HG03521 (cell line): ENCODE measurements around the gene MGA.
A peak's percentile ranks its signal among the peaks of the same experiment; 100 is the strongest.

Experiments
- ATAC-seq: cut with Tn5 transposase; IDR thresholded peaks from one replicate; pipeline ENCODE4 v1.9.1; 2021; ENCODE audit warnings: mild to moderate bottlenecking, moderate library complexity; ENCODE audit not compliant: unreplicated experiment

MGA gene

DNA sequence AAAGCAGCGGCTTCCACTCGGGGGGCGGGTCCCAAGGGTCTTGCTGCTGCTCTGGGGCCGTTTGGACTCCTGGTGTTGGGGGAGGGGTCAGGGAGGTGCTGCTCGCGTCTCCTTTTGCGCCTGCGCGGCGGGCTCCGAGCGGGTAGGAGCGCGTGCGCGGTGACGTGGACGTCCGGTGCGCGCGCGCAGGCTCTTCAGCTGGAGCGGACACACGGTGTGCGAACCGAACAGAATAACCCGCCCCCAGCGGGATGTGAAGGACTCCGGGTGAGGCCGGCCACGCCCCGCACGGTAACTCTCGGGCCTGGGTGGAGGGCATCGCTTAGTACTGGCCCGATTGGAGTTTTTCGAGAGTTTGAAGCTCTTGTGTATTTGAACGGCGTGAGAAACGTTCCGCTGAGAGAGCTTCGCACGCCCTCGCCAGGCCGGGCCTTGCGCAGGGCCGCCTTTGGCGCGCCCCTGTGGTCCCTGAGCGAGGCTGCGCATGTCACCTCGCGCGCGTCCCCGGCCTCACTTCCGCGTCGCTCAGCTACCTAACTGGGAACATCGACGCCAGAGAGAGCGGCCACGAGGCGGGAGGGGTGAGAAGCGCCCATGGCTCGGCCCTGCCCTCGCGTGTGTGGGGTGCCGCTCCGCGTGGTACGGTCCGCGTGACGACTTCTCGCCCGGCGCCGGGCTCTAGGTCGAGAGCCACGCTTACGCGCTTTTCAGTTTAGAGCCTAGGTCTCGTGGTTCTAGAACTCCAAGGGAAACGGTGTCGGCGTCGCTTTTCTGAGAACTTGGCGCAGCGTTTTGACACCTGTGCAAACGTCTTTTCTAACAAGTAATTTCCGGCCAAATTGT is at the start of gene MGA:
TSS of gene MGA (plus strand) at position 171 of the 843 bp plus-strand sequence.
- ATAC-seq, result peak; percentile 63

DNA sequence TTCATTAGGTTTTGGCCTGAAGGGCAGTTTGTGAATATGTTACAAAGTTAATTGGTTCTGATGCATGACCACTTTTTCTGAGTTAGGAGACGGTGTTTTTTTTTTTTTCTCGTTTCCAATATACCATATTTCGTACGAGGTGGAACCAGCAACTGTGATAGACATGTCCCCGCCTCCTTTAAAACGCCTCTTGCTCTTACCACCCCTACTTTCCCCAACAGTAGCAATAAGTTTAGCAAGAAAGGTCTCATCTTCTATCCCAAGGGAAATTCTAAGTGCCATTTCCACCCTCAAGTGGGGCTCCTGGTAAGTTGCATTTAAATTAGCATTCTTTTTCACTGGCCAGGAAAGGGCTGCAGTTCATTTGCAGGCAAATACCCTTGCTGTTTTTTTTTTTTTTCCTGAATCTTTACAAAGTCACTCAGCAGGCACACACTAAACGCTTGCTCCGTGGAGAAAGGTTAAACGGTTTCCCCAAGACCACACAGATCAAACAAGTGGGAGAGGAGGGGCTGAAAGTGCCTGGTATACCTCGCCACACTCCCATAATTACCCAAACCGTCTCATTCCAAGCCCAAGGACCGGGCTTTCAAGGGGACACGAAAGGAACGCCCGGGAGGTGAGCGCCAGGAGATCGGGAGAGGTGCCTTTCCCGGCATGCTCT is 39.5 kb upstream of the MGA start:
- no peak for ATAC-seq

DNA sequence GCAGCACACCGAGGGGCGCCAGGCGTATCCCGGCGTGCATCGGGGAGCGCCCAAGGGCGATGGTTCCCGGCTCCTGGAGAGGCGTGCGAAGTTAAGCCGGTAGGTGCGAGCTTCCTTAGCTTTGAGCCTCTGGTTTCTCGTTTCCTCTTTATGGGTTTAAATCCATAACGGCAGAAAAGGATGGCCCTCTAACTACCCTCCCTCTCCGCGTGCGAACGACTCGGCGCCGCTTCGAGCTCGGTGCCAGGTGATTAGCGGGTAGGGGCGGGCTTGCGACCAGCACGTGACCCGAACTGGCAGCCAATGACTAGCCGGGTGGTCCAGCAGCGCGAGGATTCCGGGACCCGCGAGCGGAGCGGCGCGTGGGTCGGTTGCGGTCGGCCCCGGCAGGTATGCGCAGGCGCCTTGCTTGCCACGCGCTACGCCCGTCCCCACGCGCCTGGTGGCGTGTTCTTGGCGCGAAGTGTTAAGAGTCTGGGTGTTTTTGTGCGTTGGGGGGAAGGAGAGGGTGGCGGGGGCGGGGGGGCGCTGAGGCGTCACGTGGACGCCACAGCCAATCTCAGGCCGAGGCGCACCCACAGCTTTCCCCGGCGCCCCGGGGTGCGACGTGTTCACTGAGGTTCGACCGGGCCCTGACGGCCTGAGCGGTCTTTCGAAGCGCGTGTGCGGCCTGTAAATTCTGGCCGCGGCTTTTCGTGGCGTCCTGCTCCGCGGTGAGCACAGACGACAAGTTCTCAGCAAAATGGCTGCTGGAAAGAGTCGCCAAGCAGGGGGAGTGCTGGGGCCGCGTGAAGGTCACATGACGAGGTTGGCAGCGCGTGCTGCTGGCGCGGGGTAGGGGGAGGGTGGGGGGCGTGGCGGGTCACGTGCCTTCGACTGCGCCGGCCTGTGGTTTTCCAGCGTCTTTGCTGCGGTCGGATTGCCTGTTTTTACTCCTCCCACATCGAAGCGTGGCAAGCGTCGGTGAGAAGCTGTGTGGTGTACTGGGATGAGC is 38.7 kb upstream of the MGA start:
- no peak for ATAC-seq

DNA sequence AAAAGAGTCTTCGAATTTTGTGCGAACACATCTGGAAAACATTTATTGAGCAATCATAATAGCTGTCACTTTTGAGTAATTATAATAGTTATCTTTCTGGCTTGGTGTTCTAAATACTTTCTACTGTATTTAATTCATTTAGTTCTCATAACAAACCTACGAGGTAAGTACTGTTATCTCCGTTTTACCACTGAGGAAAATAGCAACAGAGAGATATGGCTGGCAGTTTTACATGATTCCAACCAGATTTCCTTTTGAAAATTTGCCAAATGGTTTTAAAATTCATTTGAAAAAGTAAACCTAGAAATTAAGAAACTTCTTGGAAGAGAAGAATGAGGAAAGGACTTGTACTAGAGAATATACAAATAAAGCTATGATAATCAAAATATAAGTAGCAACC is 37.3 kb upstream of the MGA start:
- no peak for ATAC-seq

DNA sequence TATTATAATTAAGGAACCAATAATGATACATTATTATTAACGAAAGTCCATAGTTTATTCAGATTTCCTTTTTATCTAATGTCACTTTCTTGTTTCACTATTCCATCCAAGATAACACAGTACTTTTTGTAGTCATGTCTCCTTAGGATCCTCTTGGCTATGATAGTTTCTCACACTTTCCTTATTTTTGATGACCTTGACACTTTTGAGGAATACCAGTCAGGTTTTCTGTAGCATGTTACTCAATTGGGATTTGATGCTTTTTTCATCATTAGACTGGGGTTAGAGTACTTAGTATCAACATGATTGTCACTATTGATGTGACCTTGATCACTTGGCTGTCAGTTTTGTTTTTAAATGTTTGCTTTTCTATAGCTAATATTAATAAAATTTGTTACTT is 33.0 kb upstream of the MGA start:
- ATAC-seq, result no peak

DNA sequence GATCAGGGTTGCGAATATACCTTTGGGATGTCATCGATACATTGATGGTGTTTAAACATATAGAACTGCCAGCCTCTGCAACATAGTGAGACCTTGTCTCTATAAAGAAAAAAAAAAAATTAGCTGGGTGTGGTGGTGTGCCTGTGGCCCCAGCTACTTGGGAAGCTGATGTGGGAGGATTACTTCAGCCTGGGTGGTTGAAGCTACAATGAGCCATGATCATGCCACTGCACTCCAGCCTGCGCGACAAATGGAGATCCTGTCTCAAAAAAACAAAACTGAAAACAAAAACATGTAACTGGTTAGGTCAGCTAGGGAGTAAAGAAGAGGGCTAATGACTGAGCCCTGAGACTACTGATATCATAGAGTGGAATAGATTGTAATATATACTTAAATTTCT is 30.7 kb upstream of the MGA start:
- ATAC-seq, result no peak

DNA sequence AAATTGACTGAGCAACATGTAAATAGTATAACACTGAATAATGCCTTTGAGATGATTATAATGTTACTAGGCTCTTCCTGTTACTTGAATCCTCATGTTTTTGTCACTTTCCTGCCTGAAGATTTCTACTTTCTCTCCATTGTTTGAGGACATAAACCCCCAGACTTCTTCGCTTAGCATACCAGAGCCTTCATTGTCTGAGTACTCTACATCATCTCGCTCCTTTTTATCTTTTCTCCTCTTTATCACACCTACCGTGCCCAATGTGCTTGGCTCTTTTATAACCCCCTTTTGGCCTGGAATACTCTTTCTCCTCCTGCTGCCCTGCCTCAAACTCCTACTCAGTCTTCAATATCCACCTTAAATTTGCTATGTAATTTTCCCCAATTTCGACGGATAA is 30.3 kb upstream of the MGA start:
- ATAC-seq, result no peak

DNA sequence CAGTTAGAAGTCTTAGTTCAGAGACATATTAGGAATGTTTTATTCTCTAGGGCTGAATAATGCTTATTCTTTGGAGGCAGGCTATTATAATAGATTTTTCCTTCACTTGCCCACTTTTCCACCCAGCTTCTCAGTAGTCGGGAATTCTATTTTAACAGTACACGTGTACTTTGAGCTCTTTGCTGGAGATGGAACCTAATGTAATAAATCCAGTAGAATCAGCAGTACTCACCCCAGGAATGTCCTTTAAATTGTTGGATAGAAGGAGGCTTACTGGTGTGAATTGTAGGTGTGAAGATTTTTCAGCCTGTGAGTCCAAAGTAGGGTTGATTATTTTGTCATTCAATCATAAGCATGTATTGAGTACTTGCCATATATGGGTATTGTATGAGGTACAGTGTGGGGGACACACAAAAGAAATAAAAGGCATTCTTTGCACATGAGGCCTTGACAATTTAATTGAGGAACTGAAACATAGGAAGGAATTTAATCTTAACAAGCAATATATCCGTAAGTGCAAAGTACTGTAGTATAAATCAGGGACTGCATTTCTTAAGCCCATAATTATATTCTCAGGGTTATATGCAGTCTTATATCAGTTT is 29.5 kb upstream of the MGA start:
- no peak for ATAC-seq

DNA sequence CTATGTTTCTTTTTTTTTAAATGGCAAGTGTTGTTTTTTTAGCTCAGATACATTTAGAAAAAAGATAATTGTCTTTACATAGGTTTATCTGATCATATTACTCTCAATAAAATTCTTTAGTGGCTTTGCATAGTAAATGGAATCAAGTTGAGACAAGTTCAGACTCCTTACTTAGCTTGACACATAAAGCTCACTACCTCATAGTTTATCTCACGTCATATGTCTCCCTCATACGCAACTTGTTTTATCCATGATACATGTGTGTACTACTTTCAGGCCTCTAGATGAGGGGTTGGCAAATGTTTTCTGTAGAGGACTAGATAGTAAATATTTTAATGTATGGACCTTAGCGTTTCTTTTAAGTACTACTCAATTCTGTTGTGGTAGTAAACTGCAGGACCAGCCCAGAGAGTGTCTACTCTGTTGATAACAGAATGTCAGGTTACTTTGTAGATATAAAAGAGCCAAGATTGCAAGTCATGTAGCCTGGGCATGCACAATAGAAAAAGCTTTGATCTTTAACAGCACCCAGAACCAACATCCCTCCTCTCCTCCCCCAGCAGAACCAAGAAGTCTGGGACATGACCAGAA is 28.2 kb upstream of the MGA start:
- no peak for ATAC-seq

DNA sequence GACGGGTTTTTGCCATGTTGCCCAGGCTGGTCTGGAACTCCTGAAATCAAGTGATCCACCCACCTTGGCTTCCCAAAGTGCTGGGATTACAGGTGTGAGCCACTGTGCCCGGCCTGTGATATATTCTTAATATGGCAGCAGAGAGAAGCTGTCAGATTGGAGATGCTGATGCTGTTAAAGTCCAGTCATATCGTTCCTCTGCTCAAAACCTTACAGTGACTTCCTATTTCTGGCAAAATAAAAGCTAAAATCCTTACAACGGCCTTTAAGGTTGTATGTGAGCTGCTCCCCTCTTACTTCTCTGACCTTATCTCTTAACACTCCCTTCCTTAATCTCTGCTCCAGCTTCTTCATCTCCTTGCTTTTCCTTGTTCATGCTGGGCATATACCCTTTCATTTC is 26.6 kb upstream of the MGA start:
- no peak for ATAC-seq

DNA sequence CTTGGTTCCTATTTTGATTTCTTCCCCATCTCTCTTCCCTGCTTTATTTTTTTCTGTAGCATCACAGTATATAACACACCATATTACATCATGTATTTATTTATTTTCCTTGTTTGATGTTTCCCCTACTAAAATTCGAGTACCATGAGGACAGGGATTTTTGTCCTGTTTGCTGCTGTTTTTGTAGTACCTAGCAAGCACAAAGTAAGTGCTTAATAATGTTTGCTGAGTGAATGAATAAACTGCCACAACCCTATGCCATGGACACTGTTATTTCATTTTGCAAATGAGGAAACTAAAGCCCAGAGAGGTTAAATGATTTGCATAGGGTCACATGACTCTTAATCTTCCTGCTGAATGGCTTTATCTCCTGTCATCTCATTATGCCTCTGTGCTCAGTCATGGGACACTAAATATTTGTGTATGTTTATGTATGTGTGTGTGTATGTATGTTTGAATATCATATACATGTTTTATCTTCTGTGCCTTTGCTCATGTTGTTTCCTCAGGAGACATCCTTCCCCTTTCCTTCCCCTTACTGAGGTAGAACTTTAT is 26.1 kb upstream of the MGA start:
- ATAC-seq, result no peak

DNA sequence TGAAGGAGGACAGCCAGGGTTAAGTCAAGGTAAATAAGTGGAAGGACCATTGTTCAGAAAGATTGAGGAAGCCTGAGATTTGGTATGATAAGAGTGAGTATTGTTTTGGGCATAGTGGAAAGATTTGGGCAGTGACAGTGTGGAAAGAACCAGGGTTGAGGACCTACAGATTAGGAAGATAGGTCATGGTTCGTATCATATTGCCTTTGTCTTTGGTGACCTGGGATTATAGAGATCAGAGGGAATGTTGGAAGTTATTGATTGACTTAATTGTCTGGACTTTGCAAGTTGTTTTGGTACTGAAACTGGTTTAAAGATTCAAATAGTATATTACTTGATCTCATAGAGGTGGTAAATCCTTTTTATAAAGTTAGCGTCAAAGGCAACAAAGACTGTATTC is 23.1 kb upstream of the MGA start:
- ATAC-seq, result no peak

DNA sequence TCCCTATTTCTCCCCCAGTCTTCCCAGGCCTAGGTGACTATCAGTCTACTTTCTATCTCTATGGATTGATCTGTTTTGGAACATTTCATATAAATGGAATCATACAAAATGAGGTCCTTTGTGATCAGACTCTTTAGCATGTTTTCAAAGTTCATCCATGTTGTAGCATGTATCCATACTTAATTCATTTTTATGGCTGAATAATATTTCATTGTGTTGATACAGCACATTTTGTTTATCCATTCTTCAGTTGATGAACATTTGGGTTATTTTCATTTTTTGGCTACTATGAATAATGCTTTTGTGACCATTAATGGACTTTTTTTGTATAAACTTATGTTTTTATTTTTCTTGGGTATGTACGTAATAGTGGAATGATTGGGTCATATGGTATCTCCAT is 19.2 kb upstream of the MGA start:
- ATAC-seq, result no peak

DNA sequence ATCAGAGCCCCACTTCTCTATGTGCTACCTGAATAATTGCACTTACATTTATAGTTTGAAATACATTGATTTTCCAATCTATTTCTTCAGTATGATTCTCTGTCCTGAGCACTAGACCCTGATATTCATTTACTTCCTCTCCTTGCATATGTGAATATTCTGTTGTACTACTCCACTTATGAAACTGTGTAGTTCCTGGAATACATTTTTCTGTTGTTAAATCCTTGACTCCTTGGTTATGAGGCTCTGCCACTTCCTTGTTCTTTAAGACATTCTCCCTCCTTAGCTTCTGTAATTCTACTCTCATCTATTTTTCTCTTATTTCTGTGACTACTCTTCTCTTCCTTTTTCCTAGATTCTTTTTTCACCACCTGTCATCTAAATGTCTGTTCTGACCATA is 12.9 kb upstream of the MGA start:
- ATAC-seq, result no peak

DNA sequence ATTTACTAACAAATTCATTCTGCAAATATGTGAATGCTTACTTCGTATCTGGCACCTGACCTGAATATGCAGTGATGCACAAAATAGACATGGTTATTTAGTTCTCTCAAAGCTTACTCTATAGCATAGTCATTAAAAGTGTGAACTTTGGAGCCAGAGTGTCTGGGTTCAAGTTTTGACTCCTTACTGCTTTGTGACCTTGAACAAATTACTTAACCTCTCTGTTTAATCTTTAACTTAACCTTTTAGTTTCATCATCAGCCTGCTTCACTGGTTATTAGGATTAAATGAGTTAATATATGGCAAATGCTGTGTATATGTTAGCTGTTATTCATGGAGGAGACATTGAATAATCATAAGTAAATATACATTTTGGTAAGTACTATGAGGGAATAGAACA is 12.1 kb upstream of the MGA start:
- no peak for ATAC-seq

DNA sequence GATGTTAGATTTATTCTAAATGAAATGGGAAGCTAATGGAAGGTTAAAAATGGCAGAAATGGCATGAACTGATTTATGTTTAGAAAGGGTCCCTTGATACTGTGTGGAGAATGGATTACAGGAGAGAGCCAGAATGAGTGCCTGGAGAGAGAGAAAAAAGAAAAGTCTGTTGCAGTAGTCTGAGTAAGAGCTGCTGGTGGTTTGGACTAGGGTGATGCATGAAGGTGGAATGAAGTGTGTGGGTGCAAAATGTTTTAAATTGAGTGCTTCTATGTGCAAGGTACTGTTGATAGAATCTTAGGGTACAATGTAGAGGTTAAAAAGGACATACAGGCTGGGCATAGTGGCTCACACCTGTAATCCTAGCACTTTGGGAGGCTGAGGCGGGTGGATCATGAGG is 11.4 kb upstream of the MGA start:
- no peak for ATAC-seq

DNA sequence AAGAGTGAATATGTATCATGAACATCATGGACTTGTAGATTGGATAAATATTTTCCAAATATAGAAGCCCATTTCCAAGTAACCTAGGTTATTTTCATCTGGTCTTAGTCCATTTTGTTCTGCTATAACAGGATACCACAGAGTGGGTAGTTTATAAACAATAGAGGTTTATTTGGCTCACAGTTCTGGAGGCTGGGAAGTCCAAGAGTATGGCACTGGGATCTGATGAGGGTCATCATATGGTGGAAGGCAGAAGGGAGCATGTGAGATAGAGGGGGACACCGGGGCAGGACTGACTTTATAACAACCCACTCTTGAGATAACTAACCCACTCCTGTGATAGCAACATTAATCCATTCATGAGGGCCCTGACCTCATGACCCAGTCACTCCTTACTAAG is 9.4 kb upstream of the MGA start:
- no peak for ATAC-seq

DNA sequence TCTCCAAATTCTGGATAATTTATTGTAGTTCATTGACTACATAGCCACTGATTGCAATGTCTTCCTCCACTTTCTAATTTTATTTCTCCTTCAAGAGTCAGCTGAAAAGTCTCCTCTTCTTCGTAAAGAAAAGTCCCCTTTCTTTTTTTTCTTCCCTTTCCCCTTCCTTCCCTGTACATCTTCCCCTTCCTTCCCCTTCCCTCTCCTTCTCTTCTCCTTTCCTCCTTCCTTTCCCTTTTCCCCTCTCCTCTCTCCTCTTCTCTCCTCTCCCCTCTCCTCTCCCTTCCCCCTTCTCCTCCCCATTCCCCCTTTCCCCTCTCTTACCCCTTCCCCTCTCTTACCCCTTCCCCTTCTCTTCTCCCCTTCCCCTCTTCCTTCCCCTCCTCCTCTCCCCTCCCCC is 8.8 kb upstream of the MGA start:
- no peak for ATAC-seq

DNA sequence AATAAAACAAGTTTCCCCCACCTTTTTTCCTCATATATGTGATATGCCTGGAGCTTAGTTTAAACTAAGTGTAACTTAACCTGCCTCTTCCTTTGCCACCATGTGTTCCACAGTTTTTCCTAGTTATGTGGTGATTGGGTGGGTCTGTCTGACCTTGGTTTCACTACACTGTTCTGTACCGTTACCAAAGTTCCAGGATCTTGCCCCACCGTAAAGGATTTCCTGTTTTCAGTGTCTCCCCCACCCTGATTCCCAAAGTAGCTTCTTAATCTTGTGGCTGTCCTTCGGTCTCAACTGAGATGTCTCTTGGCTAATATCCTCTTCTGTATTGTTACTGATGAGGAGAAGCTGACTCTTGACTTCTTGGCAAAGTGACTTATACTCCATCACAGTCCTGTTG is 6.4 kb upstream of the MGA start:
- ATAC-seq, result no peak

DNA sequence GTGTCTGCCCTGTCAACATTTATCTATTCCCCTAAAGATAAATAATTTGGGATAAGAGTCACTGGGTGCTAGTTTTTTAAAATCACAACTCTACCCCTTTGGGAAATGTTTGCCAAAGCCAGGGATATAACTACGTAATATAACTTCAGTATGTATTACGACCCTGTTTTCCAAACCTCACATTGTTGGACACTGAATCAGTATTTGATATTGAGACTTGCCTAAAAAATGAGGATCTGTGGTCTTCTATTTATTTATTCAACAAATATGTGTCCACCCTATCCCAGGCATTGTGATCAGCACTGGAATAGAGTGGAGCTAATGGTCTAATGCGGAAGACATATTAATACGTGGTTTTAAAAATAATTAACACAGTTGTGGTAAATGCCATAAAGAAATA is 4.5 kb upstream of the MGA start:
- ATAC-seq, result no peak
